ENCODE measurements around the gene CPNE6.

CPNE6 gene

GRCh38 chr14:24100197-24100981 lies 29.0 kb downstream of the CPNE6 start:
- no peak overlapping the region for H3K4me2 ChIP-seq (ENCODE audit: low read depth, low read length, poor library complexity, severe bottlenecking)
- H3K4me3 ChIP-seq (ENCODE audit: insufficient read depth, low read length, poor library complexity, severe bottlenecking), result no peak overlapping the region
- no peaks in the 10 kb centered on the region for H3K9me2 ChIP-seq (replicated peaks; ENCODE audit: insufficient read depth, low read length)
- H3K27me3 ChIP-seq (ENCODE audit: low read length), result no peaks in the 10 kb centered on the region
- no peak overlapping the region for H3K9ac ChIP-seq (ENCODE audit: low read length)
- H3K9me3 ChIP-seq (ENCODE audit: insufficient read depth, low read length), result no peaks in the 10 kb centered on the region
- H3K36me3 ChIP-seq (ENCODE audit: low read length), result peaks cover 4% of the 10 kb centered on the region; the same call in 1 of the 2 replicates
- no peaks in the 10 kb centered on the region for H3K79me2 ChIP-seq (ENCODE audit: insufficient read depth, low read length)
- H3K27ac ChIP-seq (ENCODE audit: low read depth, low read length), result no peak overlapping the region
- H2AFZ ChIP-seq (ENCODE audit: low read depth, low read length, severe bottlenecking), result no peak overlapping the region
- peaks cover 5% of the 10 kb centered on the region; the same call in 1 of the 2 replicates for H3F3A ChIP-seq (ENCODE audit: insufficient read depth)
- TF ChIP-seq EZH2phosphoT487 (conservative IDR thresholded peaks at IDR 0.05; ENCODE audit: low read length), result no peak
- TF ChIP-seq, protein P1, sequence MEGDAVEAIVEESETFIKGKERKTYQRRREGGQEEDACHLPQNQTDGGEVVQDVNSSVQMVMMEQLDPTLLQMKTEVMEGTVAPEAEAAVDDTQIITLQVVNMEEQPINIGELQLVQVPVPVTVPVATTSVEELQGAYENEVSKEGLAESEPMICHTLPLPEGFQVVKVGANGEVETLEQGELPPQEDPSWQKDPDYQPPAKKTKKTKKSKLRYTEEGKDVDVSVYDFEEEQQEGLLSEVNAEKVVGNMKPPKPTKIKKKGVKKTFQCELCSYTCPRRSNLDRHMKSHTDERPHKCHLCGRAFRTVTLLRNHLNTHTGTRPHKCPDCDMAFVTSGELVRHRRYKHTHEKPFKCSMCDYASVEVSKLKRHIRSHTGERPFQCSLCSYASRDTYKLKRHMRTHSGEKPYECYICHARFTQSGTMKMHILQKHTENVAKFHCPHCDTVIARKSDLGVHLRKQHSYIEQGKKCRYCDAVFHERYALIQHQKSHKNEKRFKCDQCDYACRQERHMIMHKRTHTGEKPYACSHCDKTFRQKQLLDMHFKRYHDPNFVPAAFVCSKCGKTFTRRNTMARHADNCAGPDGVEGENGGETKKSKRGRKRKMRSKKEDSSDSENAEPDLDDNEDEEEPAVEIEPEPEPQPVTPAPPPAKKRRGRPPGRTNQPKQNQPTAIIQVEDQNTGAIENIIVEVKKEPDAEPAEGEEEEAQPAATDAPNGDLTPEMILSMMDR (IDR thresholded peaks at IDR 0.05; ENCODE audit: insufficient read depth, low read length, poor library complexity, severe bottlenecking), result no peak
- H4K20me1 ChIP-seq (ENCODE audit: low read depth, low read length), result no peaks in the 10 kb centered on the region

DNA sequence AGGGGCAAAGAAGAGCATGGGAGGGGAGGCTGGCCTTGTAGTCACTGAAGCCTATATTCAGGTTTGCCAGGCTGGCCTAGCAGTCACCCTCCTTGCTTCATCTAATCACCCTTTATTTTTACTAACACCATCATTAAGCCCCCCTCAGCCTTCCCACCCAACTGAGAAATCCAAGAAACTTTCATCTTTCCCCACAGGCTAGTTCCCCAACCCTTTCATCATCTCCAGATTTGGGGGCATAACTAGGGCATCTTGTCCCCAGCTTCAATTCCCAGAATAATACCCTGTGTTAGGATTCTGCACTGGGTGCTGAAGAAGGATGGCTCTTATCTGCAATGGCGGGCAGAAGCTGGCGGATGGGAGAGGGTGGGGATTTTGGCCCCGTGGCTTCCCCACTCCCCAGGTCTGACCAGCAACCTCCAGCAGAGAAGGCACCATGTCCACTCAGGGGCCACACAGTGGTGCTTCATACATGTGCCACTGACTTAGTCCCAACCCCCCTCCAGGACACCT lies 29.7 kb downstream of the CPNE6 start:
- Histone ChIP-seq H3K4me3 (ENCODE audit: insufficient read depth, low read length, poor library complexity, severe bottlenecking) (no peak overlapping the region), H3K79me2 (ENCODE audit: insufficient read depth, low read length) (no peaks in the 10 kb centered on the region), H3K9me2 (replicated peaks; ENCODE audit: insufficient read depth, low read length) (no peaks in the 10 kb centered on the region), H3K9me3 (ENCODE audit: insufficient read depth, low read length) (no peaks in the 10 kb centered on the region), H3K27ac (ENCODE audit: low read depth, low read length) (no peak overlapping the region), H3F3A (ENCODE audit: insufficient read depth) (no peaks in the 10 kb centered on the region), H2AFZ (ENCODE audit: low read depth, low read length, severe bottlenecking) (no peak overlapping the region), H3K36me3 (ENCODE audit: low read length) (peaks cover 4% of the 10 kb centered on the region; the same call in 1 of the 2 replicates), H3K4me2 (ENCODE audit: low read depth, low read length, poor library complexity, severe bottlenecking) (no peak overlapping the region), H3K9ac (ENCODE audit: low read length) (no peak overlapping the region), H4K20me1 (ENCODE audit: low read depth, low read length) (no peaks in the 10 kb centered on the region), H3K27me3 (ENCODE audit: low read length) (no peaks in the 10 kb centered on the region)
- no peak for TF ChIP-seq EZH2phosphoT487 (conservative IDR thresholded peaks at IDR 0.05; ENCODE audit: low read length)
- TF ChIP-seq, protein P1 (IDR thresholded peaks at IDR 0.05; ENCODE audit: insufficient read depth, low read length, poor library complexity, severe bottlenecking), result no peak

DNA sequence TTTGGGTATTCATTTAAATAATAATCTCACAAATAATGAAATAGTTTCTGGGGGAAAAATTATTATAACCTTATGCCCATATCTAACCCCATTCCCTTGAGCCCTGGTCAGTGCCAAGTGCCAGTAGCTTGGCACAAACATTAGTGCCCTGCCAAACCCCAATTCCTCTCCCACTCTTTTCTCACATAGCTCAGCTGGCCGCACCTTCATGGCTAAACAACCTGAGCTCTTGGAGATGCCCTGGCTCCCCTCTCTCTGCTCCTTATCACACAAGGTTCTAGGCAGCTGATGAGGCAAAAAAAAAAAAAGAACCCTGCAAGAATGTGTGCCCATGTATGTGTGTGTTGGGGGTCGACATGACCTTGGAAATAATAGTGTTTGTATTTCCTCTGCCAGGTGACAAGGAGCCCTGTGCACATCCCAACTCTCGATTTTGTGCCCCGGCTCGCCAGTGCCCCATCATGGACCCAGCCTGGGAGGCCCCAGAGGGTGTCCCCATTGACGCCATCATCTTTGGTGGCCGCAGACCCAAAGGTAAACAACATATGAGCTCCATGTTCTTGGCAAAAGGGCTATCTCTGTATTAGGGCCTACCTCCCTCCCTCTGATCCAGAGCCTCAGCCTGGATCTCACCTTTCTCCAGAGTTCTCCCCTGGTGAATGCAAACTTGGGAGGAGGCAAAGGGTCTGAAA lies 31.1 kb downstream of the CPNE6 start:
- no peak overlapping the region for H3K27ac ChIP-seq (ENCODE audit: low read depth, low read length)
- peaks cover 4% of the 10 kb centered on the region; the same call in 1 of the 2 replicates for H3K36me3 ChIP-seq (ENCODE audit: low read length)
- H3F3A ChIP-seq (ENCODE audit: insufficient read depth), result no peaks in the 10 kb centered on the region
- H3K4me3 ChIP-seq (ENCODE audit: insufficient read depth, low read length, poor library complexity, severe bottlenecking), result no peak overlapping the region
- no peaks in the 10 kb centered on the region for H3K27me3 ChIP-seq (ENCODE audit: low read length)
- TF ChIP-seq, protein P1 (IDR thresholded peaks at IDR 0.05; ENCODE audit: insufficient read depth, low read length, poor library complexity, severe bottlenecking), result no peak
- no peak for TF ChIP-seq EZH2phosphoT487 (conservative IDR thresholded peaks at IDR 0.05; ENCODE audit: low read length)
- no peak overlapping the region for H3K9ac ChIP-seq (ENCODE audit: low read length)
- no peak overlapping the region for H2AFZ ChIP-seq (ENCODE audit: low read depth, low read length, severe bottlenecking)
- H3K4me2 ChIP-seq (ENCODE audit: low read depth, low read length, poor library complexity, severe bottlenecking), result no peak overlapping the region
- no peaks in the 10 kb centered on the region for H3K9me2 ChIP-seq (replicated peaks; ENCODE audit: insufficient read depth, low read length)
- H4K20me1 ChIP-seq (ENCODE audit: low read depth, low read length), result no peaks in the 10 kb centered on the region
- H3K79me2 ChIP-seq (ENCODE audit: insufficient read depth, low read length), result no peaks in the 10 kb centered on the region
- no peaks in the 10 kb centered on the region for H3K9me3 ChIP-seq (ENCODE audit: insufficient read depth, low read length)
